DND-41 (cell line): ENCODE data around the gene WDTC1.

ENCODE experiments used
- ATAC-seq: fragments of 200-7000 bp; cut with Tn5 transposase; 3 replicates; pipeline ENCODE4 v1.9.1; 2021; ENCODE audit warnings: low read depth; ENCODE audit not compliant: insufficient read depth
- DNase-seq: peaks from one replicate; pipeline ENCODE4 v3.0.0-alpha.2; 2020
- H2AFZ ChIP-seq: 2 replicates; pipeline ENCODE4 v1.6.0; 2012; ENCODE audit warnings: low read depth, low read length
- H3K27ac ChIP-seq: 2 replicates; pipeline ENCODE4 v1.5.1; 2012; ENCODE audit warnings: low read length, inconsistent platforms
- H3K27me3 ChIP-seq: fragments of 200-600 bp; sonication (generic); 2 replicates; pipeline ENCODE4 v1.6.0; 2012; ENCODE audit warnings: low read length, mild to moderate bottlenecking, inconsistent platforms; ENCODE audit not compliant: insufficient read depth, poor library complexity
- H3K36me3 ChIP-seq: 2 replicates; pipeline ENCODE4 v1.5.1; 2012; ENCODE audit warnings: low read length, inconsistent platforms; ENCODE audit not compliant: insufficient read depth
- H3K4me1 ChIP-seq: 2 replicates; pipeline ENCODE4 v1.5.1; 2012; ENCODE audit warnings: mild to moderate bottlenecking, low read length; ENCODE audit not compliant: insufficient read depth
- H3K4me2 ChIP-seq: 2 replicates; pipeline ENCODE4 v1.6.0; 2012; ENCODE audit warnings: mild to moderate bottlenecking, moderate library complexity, low read length, inconsistent platforms; ENCODE audit not compliant: insufficient read depth
- H3K4me3 ChIP-seq, 2 experiments: fragments of 200-600 bp in 1 of 2; shearing (Covaris generic) in 1 of 2; 2 replicates each; pipeline ENCODE4 v1.5.1; 2012 to 2016; ENCODE audit warnings: inconsistent platforms in 2 of 2, low read length in 2 of 2, mild to moderate bottlenecking in 2 of 2, low read depth in 1 of 2, moderate library complexity in 1 of 2
- H3K79me2 ChIP-seq: 2 replicates; pipeline ENCODE4 v1.6.0; 2012; ENCODE audit warnings: low read length, inconsistent platforms; ENCODE audit not compliant: insufficient read depth
- H3K9ac ChIP-seq: 2 replicates; pipeline ENCODE4 v1.6.0; 2012; ENCODE audit warnings: low read depth, mild to moderate bottlenecking, inconsistent platforms, low read length, moderate library complexity
- H3K9me3 ChIP-seq: 2 replicates; pipeline ENCODE4 v1.5.1; 2012; ENCODE audit warnings: low read length, moderate library complexity, mild to moderate bottlenecking, inconsistent platforms; ENCODE audit not compliant: insufficient read depth, severe bottlenecking
- H4K20me1 ChIP-seq: 2 replicates; pipeline ENCODE4 v1.6.0; 2012; ENCODE audit warnings: low read length; ENCODE audit not compliant: insufficient read depth
- CTCF ChIP-seq: IDR thresholded peaks from 2 replicates; pipeline ENCODE4 v1.5.1; 2012; ENCODE audit warnings: borderline replicate concordance, low read length, moderate library complexity, mild to moderate bottlenecking; ENCODE audit not compliant: poor library complexity, severe bottlenecking; ENCODE audit errors: extremely low read depth
- EZH2 ChIP-seq: IDR thresholded peaks from 3 replicates; pipeline ENCODE4 v1.6.1; 2012; ENCODE audit warnings: borderline replicate concordance, low read depth, mild to moderate bottlenecking, moderate library complexity, low read length, inconsistent platforms; ENCODE audit not compliant: severe bottlenecking

The WDTC1 gene

GRCh38 chr1:27331426-27331825 lies 97.0 kb downstream of the WDTC1 start:
- ATAC-seq (no peak), DNase-seq (no peak)
- Histone ChIP-seq H2AFZ (no peak overlapping the region), H3K9me3 (no peaks in the 10 kb centered on the region), H4K20me1 (peaks cover 41% of the 10 kb centered on the region), H3K27ac (no peak overlapping the region), H3K9ac (no peak overlapping the region), H3K36me3 (peaks cover 89% of the 10 kb centered on the region), H3K27me3 (no peaks in the 10 kb centered on the region), H3K4me2 (no peak overlapping the region), H3K4me3 (no peak overlapping the region), H3K79me2 (peaks cover 32% of the 10 kb centered on the region), H3K4me1 (no peaks in the 10 kb centered on the region)
- TF ChIP-seq EZH2: no peak
- no peak for TF ChIP-seq CTCF

- no peak overlapping the region for H3K4me2 ChIP-seq
- no peak overlapping the region for H3K27ac ChIP-seq
- no peak for TF ChIP-seq CTCF
- TF ChIP-seq EZH2: no peak
- no peaks in the 10 kb centered on the region for H3K4me1 ChIP-seq
- H2AFZ ChIP-seq: no peak overlapping the region
- H3K27me3 ChIP-seq: no peaks in the 10 kb centered on the region
- DNase-seq (no peak), ATAC-seq (no peak)
- peaks cover 28% of the 10 kb centered on the region for H3K79me2 ChIP-seq
- H3K9me3 ChIP-seq: no peaks in the 10 kb centered on the region
- no peak overlapping the region for H3K4me3 ChIP-seq
- H3K36me3 ChIP-seq: peaks cover 89% of the 10 kb centered on the region
- H3K9ac ChIP-seq: no peak overlapping the region
- peaks cover 37% of the 10 kb centered on the region for H4K20me1 ChIP-seq
These were observed 97.5 kb downstream of the WDTC1 start for GRCh38 chr1:27331922-27332321.

DNA sequence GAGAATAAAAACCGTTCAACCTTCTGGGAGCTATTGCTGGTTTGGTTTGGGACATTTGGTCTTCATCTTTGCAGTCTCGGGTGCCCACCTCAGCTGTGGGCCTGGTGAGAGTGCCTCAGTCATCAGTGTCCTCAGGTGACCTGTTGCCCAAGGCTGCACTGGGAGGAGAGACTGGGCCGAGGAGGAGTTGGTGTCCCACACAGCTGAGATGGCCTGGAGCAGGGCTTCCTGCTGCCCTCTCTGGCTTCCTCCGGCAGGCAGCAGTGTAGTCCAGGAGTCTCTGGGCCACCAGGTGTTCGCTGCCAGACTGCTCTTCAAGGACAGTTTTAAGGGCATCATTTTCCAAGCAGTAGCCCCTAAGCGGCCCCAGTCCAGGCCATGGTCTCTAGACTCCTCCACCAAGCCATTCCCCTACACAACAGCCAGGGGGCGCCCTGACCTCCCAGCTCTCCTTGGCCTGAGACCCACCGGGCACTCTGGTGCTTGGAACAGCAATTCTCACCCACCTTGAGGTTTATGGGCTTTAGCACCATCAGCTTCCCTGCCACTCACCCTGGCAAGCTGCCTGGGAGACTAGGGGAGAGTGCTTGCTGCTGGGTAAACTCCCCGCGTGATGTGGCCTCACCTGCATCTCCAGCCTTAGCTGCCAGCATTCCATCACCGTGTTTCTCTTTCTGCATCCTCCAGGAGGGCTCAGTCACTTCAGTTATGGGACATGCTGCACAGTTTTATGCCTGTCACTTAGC lies 98.3 kb downstream of the WDTC1 start:
- Histone ChIP-seq H3K4me3 (no peak overlapping the region), H4K20me1 (peaks cover 32% of the 10 kb centered on the region), H2AFZ (no peak overlapping the region), H3K36me3 (peaks cover 82% of the 10 kb centered on the region), H3K27me3 (no peaks in the 10 kb centered on the region), H3K4me2 (no peak overlapping the region), H3K4me1 (no peaks in the 10 kb centered on the region), H3K9ac (no peak overlapping the region), H3K79me2 (peaks cover 20% of the 10 kb centered on the region), H3K9me3 (no peaks in the 10 kb centered on the region), H3K27ac (no peak overlapping the region)
- peak; percentile 43 for DNase-seq
- TF ChIP-seq CTCF: peak; percentile 81
- TF ChIP-seq EZH2: no peak
- ATAC-seq: peak; percentile 75
